CD4-positive, alpha-beta T cell treated with Interleukin-17A for 1 hour (primary cell): ENCODE results near the gene CARD10.

ENCODE experiments used
- DNase-seq: peaks from one replicate; pipeline ENCODE4 v3.0.0-alpha.2; 2020

The CARD10 gene

GRCh38 chr22:37501610-37502341 is 17.4 kb downstream of the CARD10 start:
- no peak for DNase-seq

GRCh38 chr22:37500745-37501609 is 18.2 kb downstream of the CARD10 start:
- no peak for DNase-seq

- DNase-seq, result no peak
Observed at GRCh38 chr22:37499789-37500540, 19.2 kb downstream of the CARD10 start.

GRCh38 chr22:37499027-37499707 is 20.0 kb downstream of the CARD10 start:
- no peak for DNase-seq

DNA sequence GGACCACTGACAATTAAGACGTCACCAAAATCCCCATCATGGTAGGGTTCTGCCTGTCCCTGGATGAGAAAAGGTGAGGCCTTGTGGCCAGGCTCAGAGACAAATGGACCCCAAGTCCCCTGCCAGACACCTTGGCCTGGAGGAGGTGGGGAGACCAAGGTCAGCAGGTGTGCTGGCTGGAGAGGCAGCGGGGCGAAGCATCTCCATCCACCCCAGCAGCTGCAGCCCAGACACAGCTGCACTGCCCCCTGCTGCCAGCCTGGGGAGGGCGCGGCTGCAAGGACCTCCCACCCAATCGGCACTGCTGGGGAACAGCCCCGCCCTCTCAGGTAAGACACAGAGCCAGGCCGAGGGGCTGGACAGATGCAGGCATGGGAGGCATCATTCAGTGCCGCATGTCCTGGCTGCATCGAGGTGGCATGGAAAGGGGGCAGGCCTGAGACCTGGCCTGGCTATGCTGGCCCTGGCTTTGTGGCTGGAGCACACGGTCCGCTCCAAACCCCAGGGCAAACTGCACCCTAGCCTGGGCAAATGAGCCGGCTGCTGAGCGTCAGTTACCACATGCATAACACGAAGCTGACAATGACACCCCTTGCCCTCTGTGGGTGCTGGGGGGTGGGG is 20.8 kb downstream of the CARD10 start:
- DNase-seq, result peak; percentile 77

- no peak for DNase-seq
Observed at GRCh38 chr22:37497062-37497599, 22.1 kb downstream of the CARD10 start.

- DNase-seq, result no peak
Observed at GRCh38 chr22:37496651-37497050, 22.6 kb downstream of the CARD10 start.

- DNase-seq, result no peak
Observed at GRCh38 chr22:37493979-37494378, 25.2 kb downstream of the CARD10 start.

DNA sequence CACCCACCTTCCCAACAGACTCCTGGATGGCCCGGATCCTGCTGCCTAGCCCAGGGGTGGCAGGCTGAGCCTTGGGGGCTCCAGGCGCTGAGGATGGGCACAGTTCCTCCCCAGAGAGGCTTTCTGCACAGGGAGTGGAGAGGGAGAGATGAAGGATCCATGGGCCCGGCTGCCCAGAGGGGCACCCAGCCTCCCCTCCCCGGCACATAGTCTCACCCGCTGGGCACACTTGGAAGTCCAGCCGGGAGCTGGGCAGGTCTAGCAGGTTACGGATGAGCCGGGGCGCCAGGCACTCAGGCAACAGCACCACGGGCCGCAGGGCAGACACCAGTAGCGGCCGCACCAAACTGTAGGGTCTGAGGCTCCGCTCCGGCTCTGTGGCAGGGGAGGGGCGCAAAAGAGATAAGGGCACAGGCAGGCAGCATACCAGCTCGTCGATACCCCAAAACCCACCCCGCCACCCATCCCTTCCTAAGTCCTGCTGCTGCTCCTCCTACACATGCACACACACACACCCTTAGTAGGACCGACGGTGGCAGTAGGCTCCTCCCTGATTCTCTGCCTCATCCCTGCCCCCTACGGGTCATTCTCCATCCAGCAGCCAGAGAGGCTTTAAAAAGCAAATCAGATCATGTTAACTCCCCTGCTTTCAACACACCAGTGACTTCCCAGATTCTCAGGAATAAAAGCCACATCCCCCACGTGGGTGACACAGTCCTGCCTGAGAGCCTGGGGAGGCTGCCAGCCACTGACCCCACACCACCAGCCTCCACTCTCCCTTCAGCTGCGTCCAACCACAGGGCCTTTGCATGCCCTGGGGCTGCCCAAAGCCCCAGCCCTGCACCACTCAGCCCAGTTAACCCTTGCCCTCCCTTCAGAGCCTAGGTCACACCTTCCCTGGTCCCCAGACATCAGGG is 26.5 kb downstream of the CARD10 start:
- DNase-seq, result peak; percentile 71

- no peak for DNase-seq
Observed at GRCh38 chr22:37491559-37492427, 27.4 kb downstream of the CARD10 start.

GRCh38 chr22:37491106-37491505 is 28.1 kb downstream of the CARD10 start:
- no peak for DNase-seq

GRCh38 chr22:37489983-37490382 is 29.2 kb downstream of the CARD10 start:
- no peak for DNase-seq

- DNase-seq, result no peak
Observed at GRCh38 chr22:37488337-37489135, 30.7 kb downstream of the CARD10 start.

DNA sequence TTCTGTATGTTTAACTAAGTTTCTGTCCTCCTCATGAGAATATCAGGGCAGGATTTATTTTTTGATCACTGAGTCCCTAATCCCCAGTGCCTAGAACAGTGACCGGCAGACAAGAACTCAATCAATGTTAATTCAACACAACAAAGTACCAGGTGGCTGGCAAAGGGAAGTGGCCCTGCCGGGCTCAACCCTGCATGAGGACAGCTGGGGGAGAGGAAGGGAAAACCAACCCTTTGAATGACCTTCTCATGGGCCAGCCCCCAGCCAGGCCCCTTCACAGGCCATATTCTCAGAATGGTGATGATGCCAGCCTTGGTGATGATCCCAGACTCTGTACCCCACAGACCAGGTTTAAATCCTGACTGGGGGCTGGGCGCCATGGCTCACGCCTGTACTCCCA is 31.6 kb downstream of the CARD10 start:
- no peak for DNase-seq

DNA sequence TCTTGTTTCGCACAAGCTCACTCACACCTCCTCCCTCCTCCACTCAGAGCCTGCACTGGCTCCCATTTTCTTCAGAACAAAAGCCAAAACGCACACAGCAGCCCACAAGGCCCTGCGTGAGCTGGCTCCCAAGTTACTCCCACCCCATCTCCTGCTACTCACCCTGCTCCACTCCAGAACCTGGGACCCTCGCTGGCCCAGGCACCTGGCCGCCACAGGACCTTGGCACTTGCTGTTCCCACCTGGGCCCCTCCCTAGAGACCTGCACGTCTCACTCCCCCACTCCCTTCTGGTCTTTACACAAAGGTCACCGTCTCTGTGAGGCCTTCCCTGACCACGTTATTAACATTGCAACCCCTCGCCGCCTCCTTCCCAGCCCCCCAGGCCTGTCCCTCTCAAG is 32.1 kb downstream of the CARD10 start:
- DNase-seq, result no peak

GRCh38 chr22:37486224-37486845 is 32.9 kb downstream of the CARD10 start, which contains the start of gene MFNG:
Gene MFNG (minus strand): TSS chr22:37486384. CDS start chr22:37486177, 207 bp downstream.
- peak; percentile 83 for DNase-seq

DNA sequence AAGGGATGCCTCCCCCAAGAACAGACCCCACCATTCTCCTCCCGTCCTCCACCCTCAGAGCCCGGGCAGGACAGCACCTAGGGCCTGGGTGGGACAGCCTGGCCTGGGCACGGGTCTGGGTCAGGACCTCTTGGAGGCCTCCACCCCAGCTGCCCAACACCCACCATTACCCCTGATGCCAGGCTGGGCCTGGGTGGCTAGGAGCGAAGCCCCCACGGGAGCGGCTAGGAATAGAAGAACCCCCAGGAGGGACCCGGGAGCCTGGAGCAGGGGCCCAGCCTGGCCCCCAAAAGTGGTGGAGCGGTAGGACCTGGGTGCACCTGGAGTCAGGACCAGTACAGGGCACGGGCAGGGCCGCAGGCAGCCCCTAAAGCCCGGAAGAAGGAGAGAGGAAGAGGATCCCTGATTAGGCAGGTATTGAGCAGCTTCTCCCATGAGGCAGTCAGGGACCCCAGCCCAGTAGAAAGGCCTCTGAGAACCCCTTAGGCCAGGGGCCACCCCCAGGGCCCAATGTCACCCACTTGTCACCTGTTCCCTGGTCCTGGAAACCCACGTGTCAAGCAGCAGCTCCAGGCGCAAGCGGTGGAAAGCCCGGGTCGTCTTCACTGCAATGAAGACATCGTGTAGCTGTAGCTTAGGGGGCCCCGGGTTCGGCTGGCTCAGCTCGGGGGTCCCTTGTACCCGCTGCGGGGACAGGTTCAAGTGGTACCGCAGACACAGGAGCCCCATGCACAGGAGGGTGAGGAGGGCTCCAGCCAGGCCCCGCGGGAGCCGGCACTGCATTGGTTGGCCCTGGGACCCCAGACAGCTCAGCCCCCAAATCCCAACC is 33.6 kb downstream of the CARD10 start:
- DNase-seq, result peak; percentile 18
